RKO (cell line): Measurements from ENCODE around the gene TARM1.

Source experiments
- DNase-seq: peaks from one replicate; pipeline ENCODE4 v3.0.0-alpha.2; 2016; ENCODE audit warnings: low spot score

TARM1 gene

GRCh38 chr19:54081032-54081431 lies at the start of gene TARM1:
TSS of gene TARM1 (minus strand) at chr19:54081365. CDS start at chr19:54081340, 25 bp downstream.
- no peak for DNase-seq

GRCh38 chr19:54129617-54129996 lies 48.4 kb upstream of the TARM1 start:
- no peak for DNase-seq

- DNase-seq = no peak
Measured at GRCh38 chr19:54128796-54129616, 47.8 kb upstream of the TARM1 start.

- DNase-seq = no peak
Measured at GRCh38 chr19:54128441-54128725, 47.2 kb upstream of the TARM1 start.

GRCh38 chr19:54127688-54128440 lies 46.7 kb upstream of the TARM1 start:
- DNase-seq = no peak

GRCh38 chr19:54125713-54126112 lies 44.5 kb upstream of the TARM1 start:
- no peak for DNase-seq

GRCh38 chr19:54124393-54124792 lies 43.2 kb upstream of the TARM1 start:
- DNase-seq = no peak

GRCh38 chr19:54123682-54124081 lies 42.5 kb upstream of the TARM1 start:
- no peak for DNase-seq

- no peak for DNase-seq
Measured at GRCh38 chr19:54121259-54121658, 40.1 kb upstream of the TARM1 start.

GRCh38 chr19:54115109-54116063 lies 34.2 kb upstream of the TARM1 start, which contains the start of the genes PRPF31 and TFPT:
TSS of gene PRPF31 (plus strand) at chr19:54115754. CDS start at chr19:54118279, 2,525 bp downstream.
TSS of gene TFPT (minus strand) at chr19:54115657. CDS start at chr19:54115269, 388 bp downstream.
- peak; percentile 96 for DNase-seq

GRCh38 chr19:54114340-54115108 lies 33.4 kb upstream of the TARM1 start:
- no peak for DNase-seq

GRCh38 chr19:54109651-54110050 lies 28.5 kb upstream of the TARM1 start:
- DNase-seq = no peak

GRCh38 chr19:54108496-54108895 lies 27.3 kb upstream of the TARM1 start:
- no peak for DNase-seq

- no peak for DNase-seq
Measured at GRCh38 chr19:54107876-54108490, 26.8 kb upstream of the TARM1 start.

- DNase-seq = no peak
Measured at GRCh38 chr19:54106716-54107115, 25.6 kb upstream of the TARM1 start.

GRCh38 chr19:54105796-54106195 lies 24.6 kb upstream of the TARM1 start:
- DNase-seq = no peak

GRCh38 chr19:54104998-54105715 lies 24.0 kb upstream of the TARM1 start:
- DNase-seq = no peak

- DNase-seq = peak; percentile 98
Measured at GRCh38 chr19:54102421-54103169, 21.4 kb upstream of the TARM1 start, which contains the start of gene NDUFA3. TSS of gene NDUFA3 (plus strand) at chr19:54102855. CDS start at chr19:54102879, 24 bp downstream.

- no peak for DNase-seq
Measured at GRCh38 chr19:54100561-54100960, 19.4 kb upstream of the TARM1 start, which contains the start of gene OSCAR. TSS of gene OSCAR (minus strand) at chr19:54100803. CDS start at chr19:54100792, 11 bp downstream.
